SK-N-SH treated with all-trans-retinoic acid at 6 μM for 48 hours (cell line): ENCODE measurements around the gene CD84.

Source experiments
- ARNTL ChIP-seq: fragments of 450-650 bp; formaldehyde crosslinking; IDR thresholded peaks from 2 replicates; pipeline ENCODE4 v1.5.0; 2020; ENCODE audit warnings: low read depth, mild to moderate bottlenecking, moderate library complexity, borderline replicate concordance
- CSDC2 ChIP-seq: fragments of 250-450 bp; sonication (Bioruptor Pico); IDR thresholded peaks from 2 replicates; pipeline ENCODE4 v1.5.0; 2020; ENCODE audit warnings: mild to moderate bottlenecking, moderate library complexity
- CSRNP3 ChIP-seq: fragments of 250-450 bp; sonication (Bioruptor Pico); IDR thresholded peaks from 2 replicates; pipeline ENCODE4 v1.5.1; 2021; ENCODE audit warnings: mild to moderate bottlenecking, moderate library complexity
- PATZ1 ChIP-seq: fragments of 250-450 bp; sonication (Bioruptor Pico); IDR thresholded peaks from 2 replicates; pipeline ENCODE4 v1.8.0; 2020; ENCODE audit warnings: mild to moderate bottlenecking, moderate library complexity, borderline replicate concordance
- ZFP30 ChIP-seq: fragments of 450-650 bp; formaldehyde crosslinking; IDR thresholded peaks from 2 replicates; pipeline ENCODE4 v1.5.0; 2022; ENCODE audit warnings: mild to moderate bottlenecking, moderate library complexity
- TF ChIP-seq, protein P1 (sequence below): fragments of 250-450 bp; sonication (Bioruptor Pico); IDR thresholded peaks from 2 replicates; pipeline ENCODE4 v1.5.1; 2020; ENCODE audit warnings: low read depth, mild to moderate bottlenecking, moderate library complexity

DNA sequence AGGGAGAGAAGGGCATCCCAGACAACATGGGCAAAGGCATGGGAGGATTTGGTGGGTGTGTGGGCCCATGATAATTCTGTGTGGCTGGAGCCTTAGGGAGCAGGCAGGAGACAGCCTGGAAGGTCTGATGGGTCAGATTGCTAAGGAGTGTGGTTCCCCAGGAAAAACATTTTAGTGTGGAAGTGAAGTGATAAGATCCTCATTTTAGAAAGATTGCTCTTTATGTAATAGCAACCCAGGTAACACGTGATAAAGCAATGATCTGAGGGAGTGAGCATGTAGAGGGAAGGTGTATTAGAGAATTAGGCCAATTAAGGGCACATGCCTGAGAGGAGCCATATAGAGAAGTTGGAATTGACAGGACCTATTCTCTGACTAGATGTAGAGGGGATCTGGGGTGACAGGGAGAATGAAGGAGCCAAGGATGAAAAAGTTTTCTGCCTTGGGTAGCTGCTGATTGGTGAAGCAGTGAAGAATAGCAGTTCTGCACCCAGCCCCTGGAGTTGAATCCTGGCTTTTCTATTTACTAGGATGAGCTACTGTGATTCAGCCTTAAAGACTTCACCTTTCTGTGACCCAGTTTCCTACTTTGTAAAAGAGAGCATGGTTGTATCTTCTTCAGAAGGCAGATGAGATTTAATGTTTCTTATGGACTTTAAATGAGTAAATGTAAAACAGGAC, 37.5 kb downstream of the CD84 start:
- TF ChIP-seq PATZ1 = no peak
- TF ChIP-seq CSRNP3 (CRISPR knock-in tag) = no peak
- TF ChIP-seq, protein P1, sequence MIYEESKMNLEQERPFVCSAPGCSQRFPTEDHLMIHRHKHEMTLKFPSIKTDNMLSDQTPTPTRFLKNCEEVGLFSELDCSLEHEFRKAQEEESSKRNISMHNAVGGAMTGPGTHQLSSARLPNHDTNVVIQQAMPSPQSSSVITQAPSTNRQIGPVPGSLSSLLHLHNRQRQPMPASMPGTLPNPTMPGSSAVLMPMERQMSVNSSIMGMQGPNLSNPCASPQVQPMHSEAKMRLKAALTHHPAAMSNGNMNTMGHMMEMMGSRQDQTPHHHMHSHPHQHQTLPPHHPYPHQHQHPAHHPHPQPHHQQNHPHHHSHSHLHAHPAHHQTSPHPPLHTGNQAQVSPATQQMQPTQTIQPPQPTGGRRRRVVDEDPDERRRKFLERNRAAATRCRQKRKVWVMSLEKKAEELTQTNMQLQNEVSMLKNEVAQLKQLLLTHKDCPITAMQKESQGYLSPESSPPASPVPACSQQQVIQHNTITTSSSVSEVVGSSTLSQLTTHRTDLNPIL = no peak
- TF ChIP-seq CSDC2 = no peak
- no peak for TF ChIP-seq ARNTL (CRISPR knock-in tag)
- TF ChIP-seq ZFP30 = no peak
